Stimulated activated CD4-positive, alpha-beta T cell treated with anti-CD3 and anti-CD28 coated beads, Interleukin-1b, Interleukin-23, amount 100 ng/mL, for 24 hours (primary cell): ENCODE results near the gene DENND1A.
"Not testable (repeated sequence)": the region's sequence is repeated elsewhere in the genome, so short reads cannot be mapped to it uniquely, and the experiment has no call there.

Experiments
- DNase-seq, 4 experiments: peaks; one replicate each; pipeline ENCODE4 v3.0.0-alpha.2; 2020; ENCODE audit warnings: low read depth in 4 of 4, low spot score in 1 of 4

DENND1A gene

DNA sequence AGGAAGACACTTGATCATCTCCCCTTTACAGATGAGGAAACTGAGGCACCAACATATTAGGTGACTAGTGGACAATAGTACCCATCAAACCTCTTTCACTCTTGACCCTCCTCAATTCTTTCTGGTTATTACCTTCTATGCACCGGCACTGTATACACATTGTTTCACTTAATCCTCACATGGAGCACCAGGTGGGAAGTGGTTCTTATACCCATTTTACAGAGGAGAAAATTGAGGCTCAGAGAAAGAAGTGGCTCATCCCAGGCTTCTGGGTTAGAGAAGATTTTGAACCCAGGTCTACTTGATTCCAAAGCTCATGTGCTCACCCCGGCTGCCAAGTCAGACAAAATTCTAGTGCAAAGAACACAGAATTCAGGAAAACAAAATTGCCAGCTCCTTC lies 17.4 kb upstream of the DENND1A start:
- no peak for DNase-seq

DNA sequence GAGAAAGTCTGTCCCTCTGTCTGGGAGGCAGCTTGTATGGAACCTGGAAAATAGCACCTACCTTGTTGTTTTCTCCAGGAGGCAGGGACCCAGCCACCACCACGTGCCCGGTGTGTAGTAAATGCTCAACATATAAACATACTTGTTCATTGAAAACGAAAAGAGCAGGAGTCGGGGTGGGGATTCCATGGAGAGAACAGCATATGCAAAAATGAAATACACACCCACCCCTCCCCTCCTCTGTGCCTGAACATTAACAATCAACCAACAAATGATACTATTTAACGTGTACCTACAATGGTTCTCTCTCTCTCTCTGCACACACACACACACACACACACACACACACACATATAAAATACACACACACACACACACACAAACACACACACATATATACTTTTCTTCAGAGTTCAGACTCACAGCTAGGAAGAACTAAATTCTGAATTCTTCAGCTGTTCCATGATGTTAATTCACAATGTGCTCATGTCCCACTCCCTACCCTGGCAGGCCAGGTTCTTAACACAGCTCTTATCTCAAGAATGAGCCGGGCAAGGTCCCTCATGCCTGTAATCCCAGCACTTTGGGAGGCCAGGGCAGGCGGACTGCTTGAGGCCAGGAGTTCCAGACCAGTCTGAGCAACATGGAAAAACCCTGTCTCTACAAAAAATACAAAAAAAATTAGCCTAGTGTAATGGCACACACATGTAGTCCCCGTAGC lies 16.3 kb upstream of the DENND1A start:
- no peak for DNase-seq

DNA sequence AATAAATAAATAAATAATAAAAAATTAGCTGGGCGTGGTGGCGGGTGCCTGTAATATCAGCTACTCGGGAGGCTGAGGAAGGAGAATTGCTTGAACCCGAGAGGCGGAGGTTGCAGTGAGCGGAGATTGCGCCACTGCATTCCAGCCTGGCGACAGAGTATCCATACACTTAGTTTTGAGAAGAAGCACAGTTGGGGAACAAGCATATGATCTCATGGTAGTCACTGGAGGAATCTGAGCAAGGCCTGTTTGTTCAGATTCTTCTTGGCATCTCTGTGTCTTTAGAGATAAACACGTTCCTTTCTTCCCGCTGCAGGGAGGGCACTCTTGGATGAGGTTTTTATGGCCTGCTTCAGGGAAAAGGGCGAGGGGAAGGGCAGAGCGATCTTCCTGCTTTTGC lies 15.6 kb upstream of the DENND1A start:
- no peak for DNase-seq

DNA sequence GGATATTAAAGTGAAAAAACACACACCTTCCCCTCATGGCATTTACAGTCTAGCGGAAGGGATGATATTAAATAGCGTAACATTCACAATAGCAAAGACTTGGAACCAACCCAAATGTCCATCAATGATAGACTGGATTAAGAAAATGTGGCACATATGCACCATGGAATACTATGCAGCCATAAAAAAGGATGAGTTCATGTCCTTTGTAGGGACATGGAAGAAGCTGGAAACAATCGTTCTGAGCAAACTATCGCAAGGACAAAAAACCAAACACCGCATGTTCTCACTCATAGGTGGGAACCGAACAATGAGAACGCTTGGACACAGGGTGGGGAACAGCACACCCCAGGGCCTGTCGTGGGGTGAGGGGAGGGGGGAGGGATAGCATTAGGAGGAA lies 14.5 kb upstream of the DENND1A start:
- not testable (repeated sequence) for DNase-seq

DNA sequence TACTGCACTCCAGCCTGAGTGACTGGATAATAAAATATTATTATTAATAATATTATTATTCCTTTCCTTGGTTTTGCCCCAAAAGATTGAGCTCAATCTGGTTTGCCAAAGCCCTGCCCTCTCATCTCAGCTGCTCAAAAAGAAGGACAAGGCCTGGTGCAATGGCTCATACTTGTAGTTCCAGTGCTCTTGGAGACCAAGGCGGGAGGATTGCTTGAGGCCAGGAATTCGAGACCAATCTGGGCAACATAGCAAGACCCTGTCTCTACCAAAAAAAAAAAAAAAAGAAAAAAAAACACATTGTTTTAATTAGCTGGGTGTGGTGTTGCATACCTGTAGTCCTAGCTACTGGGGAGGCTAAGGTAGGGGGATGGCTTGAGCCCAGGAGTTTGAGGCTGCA lies 13.7 kb upstream of the DENND1A start:
- DNase-seq: no peak

- DNase-seq: no peak
Measured at GRCh38 chr9:123942542-123942941, 12.6 kb upstream of the DENND1A start.

- no peak for DNase-seq
Measured at GRCh38 chr9:123941524-123942070, 11.7 kb upstream of the DENND1A start.

DNA sequence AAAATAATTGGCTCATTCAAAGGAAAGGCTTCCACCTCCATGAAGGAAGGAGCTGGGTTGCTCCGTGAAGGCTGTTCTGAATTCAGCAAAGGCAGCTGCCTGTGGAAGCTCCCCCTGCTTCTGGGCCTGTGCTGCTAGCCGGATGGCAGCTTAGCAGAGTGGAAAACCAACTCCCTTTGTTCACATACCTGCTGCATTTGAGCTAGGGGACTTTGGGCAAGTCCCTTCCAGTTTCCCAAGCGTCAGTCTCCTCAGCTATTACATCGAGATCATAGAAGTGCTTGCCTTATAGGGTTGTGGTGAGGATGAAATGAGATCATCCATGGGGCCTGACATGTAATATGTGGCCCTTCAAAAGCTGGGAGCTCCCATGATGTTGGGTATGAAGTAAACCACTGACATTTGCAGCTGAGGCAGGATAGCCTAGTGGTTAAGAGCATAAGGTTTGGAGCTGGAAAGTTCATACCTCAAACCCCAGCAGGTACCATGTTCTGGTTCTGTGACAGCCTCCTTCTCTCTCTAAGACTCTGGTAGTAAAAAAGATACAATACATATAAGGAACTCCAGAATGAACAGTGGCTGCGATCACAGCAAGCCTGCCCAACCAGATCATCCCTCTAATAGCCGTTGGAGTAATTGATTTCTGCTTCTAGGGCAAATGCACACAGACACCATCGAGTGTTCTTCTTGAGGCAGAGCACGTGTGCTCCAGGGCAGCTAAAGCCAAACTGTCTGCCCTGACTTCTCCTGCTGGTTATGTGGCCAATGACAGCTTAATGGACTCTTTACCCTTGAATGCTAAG lies 11.0 kb upstream of the DENND1A start:
- DNase-seq: no peak

DNA sequence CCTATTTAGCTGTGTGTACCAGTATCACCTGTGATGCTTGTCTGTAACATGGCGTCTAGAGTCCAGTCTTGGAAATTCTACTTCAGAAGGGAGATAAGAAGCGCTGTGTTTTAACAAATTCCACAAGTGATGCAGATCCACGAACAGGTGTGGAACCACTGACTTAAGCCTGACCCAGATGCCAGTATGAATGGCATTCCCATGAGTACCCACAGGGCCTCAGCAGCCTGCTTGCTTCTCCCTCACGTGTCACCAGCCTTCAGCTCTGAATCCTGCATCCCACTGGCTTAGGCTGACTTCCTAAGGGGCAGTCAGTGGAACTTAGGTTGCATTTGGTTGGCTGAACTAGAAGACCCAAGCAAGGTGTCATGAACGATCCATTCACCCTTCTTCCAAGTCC lies 8.5 kb upstream of the DENND1A start:
- DNase-seq: no peak

DNA sequence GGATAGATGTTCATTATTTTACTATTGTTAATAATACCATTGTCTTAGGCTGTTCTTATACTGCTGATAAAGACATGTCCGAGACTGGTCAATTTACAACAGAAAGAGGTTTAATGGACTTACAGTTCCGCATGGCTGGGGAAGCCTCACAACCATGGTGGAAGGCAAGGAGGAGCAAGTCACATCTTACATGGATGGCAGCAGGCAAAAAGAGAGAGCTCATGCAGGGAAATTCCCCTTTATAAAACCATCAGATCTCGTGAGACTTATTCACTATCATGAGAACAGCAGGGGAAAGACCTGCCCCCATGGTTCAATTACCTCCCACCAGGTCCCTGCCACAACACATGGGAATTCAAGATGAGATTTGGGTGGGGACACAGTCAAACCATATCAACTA lies 6.6 kb upstream of the DENND1A start:
- DNase-seq: not testable (repeated sequence)

- no peak for DNase-seq
Measured at GRCh38 chr9:123933440-123934212, 3.7 kb upstream of the DENND1A start.

GRCh38 chr9:123929177-123929869 lies 603 bp downstream of the DENND1A start:
- peak in 2 of 4 experiments; percentile 23 to 26 for DNase-seq

- no peak for DNase-seq
Measured at GRCh38 chr9:123928533-123929176, 1.3 kb downstream of the DENND1A start.

- DNase-seq: no peak
Measured at GRCh38 chr9:123927625-123928532, 2.0 kb downstream of the DENND1A start.

DNA sequence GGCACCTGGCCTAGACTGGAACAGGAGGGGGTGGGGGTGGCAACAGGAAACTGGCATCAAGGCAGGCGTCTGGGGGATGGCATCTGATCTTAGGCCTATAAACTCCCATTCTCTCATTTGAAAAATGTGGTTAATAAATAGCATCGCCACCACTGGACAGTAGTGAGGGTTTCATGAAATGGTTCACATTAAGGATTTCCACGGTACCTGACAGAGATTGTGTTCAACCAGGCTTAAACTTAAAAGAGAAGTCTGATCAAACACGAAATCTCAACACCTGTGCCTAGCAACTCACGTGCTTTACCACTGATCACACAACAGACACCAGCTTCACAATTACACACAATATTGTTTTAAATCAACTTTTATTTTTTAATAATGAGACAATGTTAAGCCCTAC lies 3.0 kb downstream of the DENND1A start:
- DNase-seq: no peak

GRCh38 chr9:123925819-123926218 lies 4.1 kb downstream of the DENND1A start:
- no peak for DNase-seq

DNA sequence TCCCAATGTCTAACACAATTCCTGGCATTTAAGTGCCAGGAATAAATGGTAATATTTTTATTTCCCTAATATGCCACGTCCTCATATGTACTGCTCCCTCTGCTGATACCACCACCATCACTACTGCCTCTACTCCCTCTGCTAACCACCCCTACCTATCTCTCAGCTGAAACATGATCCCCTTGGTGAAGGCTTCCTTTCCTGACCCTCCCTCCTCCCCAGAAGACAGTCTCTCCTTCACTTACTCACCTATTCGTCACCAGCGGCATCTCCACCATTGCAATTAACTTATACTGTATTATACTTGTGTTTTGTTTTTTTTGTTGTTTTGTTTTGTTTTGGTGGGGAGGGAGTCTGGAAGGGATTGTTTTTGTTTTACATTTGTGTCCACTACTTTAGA lies 4.8 kb downstream of the DENND1A start:
- DNase-seq: no peak

- DNase-seq: no peak
Measured at GRCh38 chr9:123924727-123925126, 5.2 kb downstream of the DENND1A start.

DNA sequence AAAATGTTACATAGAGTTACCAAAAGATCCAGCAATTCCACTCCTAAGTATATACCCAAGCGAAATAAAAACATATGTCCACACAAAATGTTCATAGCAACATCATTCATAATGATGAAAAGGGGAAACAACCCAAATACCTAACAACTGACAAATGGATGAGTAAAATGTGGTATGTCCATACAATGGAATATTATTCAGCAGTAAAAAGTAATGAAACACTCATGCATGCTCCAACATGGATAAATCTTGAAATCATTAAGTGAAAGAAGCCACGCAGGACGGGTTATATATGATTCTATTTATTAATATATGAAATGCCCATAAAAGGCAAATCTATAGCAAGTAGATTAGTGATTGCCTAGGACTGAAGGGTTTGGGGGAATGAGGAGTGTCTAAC lies 6.0 kb downstream of the DENND1A start:
- no peak for DNase-seq
